Bronchial smooth muscle cell (primary cell): Measurements from ENCODE around the gene GUCA1A. TPM values are rescaled to one million over a fixed set of nuclear protein-coding genes. Genes with fewer than 3 reads are reported as not detected.

Experiments used
- total RNA-seq: library from RNA; depleted of rRNA; stranded (reverse); fragments of >200 nt; gene quantifications from 2 replicates; pipeline ENCODE4 v1.2.1, GENCODE V29; 2014

Gene GUCA1A
- under 0.01 TPM in 1 of 2 replicates, not detected in the other for total RNA-seq

DNA sequence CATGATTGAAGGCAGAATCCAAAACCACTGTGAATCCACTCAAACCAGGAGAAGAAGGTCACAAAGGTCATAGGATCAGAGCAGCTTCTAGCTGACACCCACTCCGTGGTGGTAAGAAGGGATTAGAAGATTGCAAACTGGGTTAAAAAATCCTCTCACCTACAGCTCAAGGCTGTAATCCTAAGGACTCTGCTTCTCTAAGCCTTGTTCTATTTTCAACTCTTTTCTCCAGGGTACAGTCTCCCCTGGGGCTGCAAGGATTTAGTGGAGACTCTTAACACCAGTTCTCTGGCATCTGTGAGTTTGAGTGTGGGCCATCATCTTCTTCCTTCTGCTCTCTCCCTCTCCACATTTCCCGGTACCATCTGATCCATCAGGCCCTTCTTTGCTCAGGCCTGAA lies at the start of gene GUCA1A:
TSS of gene GUCA1A (plus strand) at position 264 of the 400 bp plus-strand sequence. CDS start 250 bp downstream, outside the sequence.

DNA sequence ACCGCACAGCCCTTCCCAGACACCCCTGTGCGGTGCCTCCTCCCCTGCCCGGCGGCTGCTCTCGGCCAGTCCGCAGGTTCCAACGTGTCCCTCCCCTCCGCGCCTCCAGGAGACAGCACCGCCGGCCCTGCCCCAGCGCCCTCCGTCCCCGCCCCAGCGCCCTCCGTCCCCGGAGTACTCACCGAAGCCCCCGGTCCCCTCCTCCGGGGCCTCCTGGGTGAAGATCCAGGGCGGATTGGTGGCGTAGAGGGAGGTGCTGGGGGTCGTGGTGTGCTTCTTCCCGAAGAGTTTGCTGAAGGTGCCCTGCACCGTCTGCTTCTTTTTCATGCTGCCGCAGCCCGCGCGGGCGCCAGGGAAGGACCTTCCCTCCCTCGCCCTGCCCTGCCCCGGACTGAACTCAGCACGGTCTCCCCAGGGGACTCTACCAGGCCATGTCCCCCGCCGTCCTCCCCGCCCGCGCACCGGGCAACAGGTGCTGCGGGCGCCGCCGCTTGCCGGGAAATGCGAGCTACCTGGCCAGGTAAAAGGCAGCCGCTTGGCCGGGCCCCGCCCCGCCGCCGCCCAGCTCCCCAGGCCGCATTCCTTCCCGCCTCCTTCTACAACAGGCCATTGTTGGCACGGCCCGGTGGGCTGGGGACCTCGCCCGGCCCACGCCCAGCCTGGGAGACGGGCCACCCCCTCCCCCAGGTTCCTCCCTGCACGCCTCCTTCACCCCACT lies 30.9 kb upstream of the GUCA1A start, which contains the start of gene C6orf132:
TSS of gene C6orf132 (minus strand) at position 503 of the 718 bp plus-strand sequence. CDS start at position 327, 176 bp downstream.

DNA sequence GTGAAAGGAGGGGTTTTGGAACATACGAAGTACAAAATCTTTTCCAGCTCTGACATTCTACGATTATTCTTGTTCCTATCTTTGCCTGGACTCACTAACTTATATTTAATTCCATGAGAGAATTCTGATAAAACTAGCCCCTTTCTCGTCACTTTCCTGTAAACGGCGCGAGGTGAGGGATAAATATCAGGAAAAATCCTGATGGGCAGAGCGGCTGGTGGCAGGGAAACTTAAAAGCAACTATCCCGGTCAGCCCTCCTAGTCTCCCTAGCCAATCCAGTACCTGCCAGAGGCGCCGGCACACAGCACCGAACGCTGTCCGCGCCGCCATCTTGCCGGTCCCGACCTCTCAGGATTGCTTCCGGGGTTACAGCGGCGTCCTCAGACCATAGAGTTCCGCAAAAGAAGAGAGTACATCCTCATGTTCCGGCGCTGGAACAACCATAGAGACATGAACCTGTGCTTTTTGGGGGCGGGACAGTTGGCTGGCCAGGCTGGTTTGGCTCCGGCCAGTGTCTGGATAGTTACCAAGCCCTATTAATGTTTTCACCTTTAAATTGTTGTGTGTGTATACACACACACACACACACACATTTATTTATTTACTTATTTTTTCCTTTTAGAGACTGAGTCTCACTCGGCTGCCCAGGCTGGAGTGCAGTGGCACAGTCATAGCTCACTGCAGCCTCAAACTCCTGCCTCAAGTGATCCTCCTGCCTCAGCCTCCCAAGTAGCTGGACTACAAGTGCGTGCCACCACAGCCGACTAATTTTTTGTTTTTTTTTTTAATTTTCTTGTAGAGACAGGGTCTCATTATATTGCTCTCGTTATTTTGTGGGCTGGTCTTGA lies 44.6 kb downstream of the GUCA1A start, which contains the start of gene MRPS10:
TSS of gene MRPS10 (minus strand) at position 343 of the 849 bp plus-strand sequence. CDS start at position 331, 12 bp downstream.

Other genes with a start within 250 kb of the GUCA1A start
- 9.7 and 14.8 TPM in 2 replicates for gene CCND3, start 231.6 kb upstream of the GUCA1A start, total RNA-seq
- gene TAF8, start 122.8 kb upstream of the GUCA1A start, total RNA-seq, result 11.3 and 15.0 TPM in 2 replicates
- 0.63 TPM in 1 of 2 replicates, not detected in the other for gene C6orf132, start 30.7 kb upstream of the GUCA1A start, total RNA-seq
- 0.32 and 0.94 TPM in 2 replicates for gene GUCA1B, start 21.6 kb downstream of the GUCA1A start, total RNA-seq
- gene MRPS10, start 44.5 kb downstream of the GUCA1A start, total RNA-seq, result 27.0 and 37.0 TPM in 2 replicates